Stomach (tissue), 9 donors: ENCODE data around the gene ATP6AP2. TPM values are rescaled to one million over a fixed set of nuclear protein-coding genes. Genes with fewer than 3 reads are reported as not detected.
"Not testable (repeated sequence)": the region's sequence is repeated elsewhere in the genome, so short reads cannot be mapped to it uniquely, and the experiment has no call there.

Source experiments
- DNase-seq, 2 donors: peaks; one replicate each; pipeline versions ENCODE4 v3.0.0 to v3.0.0-alpha.2; 2013 to 2019
- H3K27ac ChIP-seq, 5 donors: fragments of 200-600 bp in 4 of 5; sonication (generic) in 4 of 5; one replicate each; pipeline ENCODE4 v1.5.1; 2013 to 2019; ENCODE audit warnings: mild to moderate bottlenecking in 1 of 5, moderate library complexity in 1 of 5
- H3K27me3 ChIP-seq, 3 donors: fragments of 200-600 bp; sonication (generic); one replicate each; pipeline ENCODE4 v1.5.1; 2017 to 2019; ENCODE audit warnings: mixed run types in 1 of 3
- H3K36me3 ChIP-seq, 4 donors: fragments of 200-600 bp; sonication (generic); 1 replicate in 3 of 4; 2 replicates in 1 of 4; pipeline ENCODE4 v1.5.1; 2016 to 2019
- H3K4me1 ChIP-seq, 4 donors: fragments of 200-600 bp; sonication (generic); one replicate each; pipeline ENCODE4 v1.5.1; 2016 to 2019
- H3K4me3 ChIP-seq, 4 donors: fragments of 200-600 bp; sonication (generic) in 3 of 4; one replicate each; pipeline ENCODE4 v1.5.1; 2016 to 2019; ENCODE audit warnings: mild to moderate bottlenecking in 1 of 4
- H3K9me3 ChIP-seq, 4 donors: fragments of 200-600 bp; sonication (generic); one replicate each; pipeline ENCODE4 v1.5.1; 2016 to 2019
- EP300 ChIP-seq: sonication (generic); formaldehyde crosslinking; IDR thresholded peaks from one replicate; pipeline ENCODE4 v1.6.1; 2017; ENCODE audit warnings: antibody characterized with exemption
- POLR2A ChIP-seq, 4 donors: fragments of 450-650 bp; IDR thresholded peaks; one replicate each; pipeline ENCODE4 v1.6.1; 2016; ENCODE audit warnings: antibody characterized with exemption in 4 of 4, control low read depth in 2 of 4, mild to moderate bottlenecking in 1 of 4, moderate library complexity in 1 of 4
- POLR2AphosphoS5 ChIP-seq, 3 donors: sonication (generic); formaldehyde crosslinking; IDR thresholded peaks; one replicate each; pipeline ENCODE4 v1.6.1; 2016; ENCODE audit warnings: antibody characterized with exemption in 3 of 3
- WGBS, 5 donors: extraction: QIAGEN DNeasy Blood & Tissue Kit in 3 of 5; methylation state at CpG; one replicate each; pipeline versions ENCODE4 v1.1.5 to v1.1.7; 2013 to 2018; 5-methylcytosine and 5-hydroxymethylcytosine counted together
- intact Hi-C: fragments of 100-400 bp; cut with DNase I; formaldehyde crosslinking; loops from one replicate; pipeline ENCODE4 v1.15.1; 2023; ENCODE audit warnings: low total_unique reads
- polyA plus RNA-seq, 3 donors: library from polyadenylated mRNA; stranded (reverse); fragments of 200-250 nt; gene quantifications; one replicate each; pipeline ENCODE4 v1.2.3, GENCODE V29; 2013
- total RNA-seq, 5 donors: library from RNA; depleted of rRNA; stranded (reverse); fragments of >200 nt; gene quantifications; one replicate each; pipeline versions ENCODE4 v1.1.0 to v1.2.3, GENCODE V29; 2014 to 2016
- TF ChIP-seq, protein P1 (sequence below), 7 experiments: fragments of 450-650 bp in 4 of 7; fragments of 200-600 bp in 3 of 7; sonication (generic) in 3 of 7; IDR thresholded peaks; one replicate each; pipeline ENCODE4 v1.5.1; 2016 to 2019; ENCODE audit warnings: antibody characterized with exemption in 7 of 7, control low read depth in 2 of 7, mild to moderate bottlenecking in 1 of 7
- donor health status: healthy with polysubstance abuse.
- donor health status: Bipolar disorder and iron deficiency.
- donor health status: healthy.

Gene ATP6AP2
- total and polyA plus RNA-seq, 8 donors, result 10.4 to 216 (median 58.9) TPM

DNA sequence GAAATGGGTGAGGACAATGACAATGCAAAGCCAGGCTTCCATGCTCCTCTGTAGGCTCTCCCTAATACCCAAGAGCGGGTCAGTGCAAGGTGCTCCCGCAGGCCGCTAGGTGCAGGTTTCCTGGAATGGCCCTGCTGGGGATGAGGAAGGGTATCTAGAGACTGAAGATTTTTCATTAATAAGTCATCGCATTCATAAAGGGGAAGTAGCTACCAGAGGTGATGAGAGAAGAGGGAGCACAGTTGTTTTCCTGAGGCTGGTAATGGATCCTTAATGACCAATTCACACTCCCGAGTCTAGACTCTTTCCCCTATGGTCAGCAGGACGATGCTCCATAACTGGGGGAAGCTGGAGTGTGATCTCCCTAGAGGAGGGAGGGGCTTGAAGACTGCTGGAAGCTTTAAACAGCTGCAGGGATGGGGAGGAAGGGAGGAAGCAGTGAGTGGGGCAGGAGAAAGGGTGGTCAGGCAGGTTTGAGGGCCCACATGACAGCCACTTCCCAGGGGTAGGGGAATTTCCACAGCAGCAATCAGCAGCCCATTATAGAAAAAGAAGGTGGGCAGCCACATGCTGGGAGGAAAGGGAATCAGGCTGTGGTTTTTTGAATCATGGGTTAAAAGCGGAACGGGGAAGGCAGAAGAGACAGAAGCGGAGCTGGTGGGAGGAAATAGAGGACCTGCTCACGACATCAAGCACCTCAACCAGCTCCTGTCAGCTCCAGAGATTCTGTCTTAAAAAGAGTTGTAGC lies 10.2 kb upstream of the ATP6AP2 start:
- Histone ChIP-seq H3K36me3 (no peaks in the 10 kb centered on the region), H3K9me3 (no peaks in the 10 kb centered on the region), H3K4me3 (no peak overlapping the region), H3K27me3 (peaks cover 0 to 9% (median 0%) of the 10 kb centered on the region in 3 donors), H3K27ac (no peak overlapping the region), H3K4me1 (no peaks in the 10 kb centered on the region)
- WGBS, 5 donors, result 62 to 71% (median 68%) methylated on average over 10 of the region's 10 CpGs
- TF ChIP-seq POLR2A (IDR thresholded peaks at IDR 0.05) (no peak), EP300 (no peak), POLR2AphosphoS5 (IDR thresholded peaks at IDR 0.05) (no peak)
- TF ChIP-seq, protein P1, sequence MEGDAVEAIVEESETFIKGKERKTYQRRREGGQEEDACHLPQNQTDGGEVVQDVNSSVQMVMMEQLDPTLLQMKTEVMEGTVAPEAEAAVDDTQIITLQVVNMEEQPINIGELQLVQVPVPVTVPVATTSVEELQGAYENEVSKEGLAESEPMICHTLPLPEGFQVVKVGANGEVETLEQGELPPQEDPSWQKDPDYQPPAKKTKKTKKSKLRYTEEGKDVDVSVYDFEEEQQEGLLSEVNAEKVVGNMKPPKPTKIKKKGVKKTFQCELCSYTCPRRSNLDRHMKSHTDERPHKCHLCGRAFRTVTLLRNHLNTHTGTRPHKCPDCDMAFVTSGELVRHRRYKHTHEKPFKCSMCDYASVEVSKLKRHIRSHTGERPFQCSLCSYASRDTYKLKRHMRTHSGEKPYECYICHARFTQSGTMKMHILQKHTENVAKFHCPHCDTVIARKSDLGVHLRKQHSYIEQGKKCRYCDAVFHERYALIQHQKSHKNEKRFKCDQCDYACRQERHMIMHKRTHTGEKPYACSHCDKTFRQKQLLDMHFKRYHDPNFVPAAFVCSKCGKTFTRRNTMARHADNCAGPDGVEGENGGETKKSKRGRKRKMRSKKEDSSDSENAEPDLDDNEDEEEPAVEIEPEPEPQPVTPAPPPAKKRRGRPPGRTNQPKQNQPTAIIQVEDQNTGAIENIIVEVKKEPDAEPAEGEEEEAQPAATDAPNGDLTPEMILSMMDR (IDR thresholded peaks at IDR 0.05), result no peak
- intact Hi-C loops, result no loop called here
- DNase-seq, result peak in 1 of 2 donors; percentile 14

DNA sequence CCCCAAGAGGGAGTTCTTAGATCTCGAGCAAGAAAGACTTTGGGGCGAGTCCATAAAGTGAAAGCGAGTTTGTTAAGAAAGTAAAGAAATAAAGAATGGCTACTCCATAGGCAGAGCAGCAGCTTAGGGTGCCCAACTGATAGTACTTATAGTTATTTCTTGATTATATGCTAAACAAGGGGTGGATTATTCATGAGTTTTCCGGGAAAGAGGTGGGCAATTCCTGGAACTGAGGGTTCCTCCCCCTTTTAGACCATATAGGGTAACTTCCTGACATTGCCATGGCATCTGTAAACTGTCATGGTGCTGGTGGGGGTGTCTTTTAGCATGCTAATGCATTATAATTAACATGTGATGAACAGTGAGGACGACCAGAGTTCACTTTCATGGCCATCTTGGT lies 9.6 kb upstream of the ATP6AP2 start:
- H3K27me3 ChIP-seq, DNase-seq, H3K36me3 ChIP-seq, H3K4me3 ChIP-seq, intact Hi-C loops, H3K27ac ChIP-seq, H3K4me1 ChIP-seq, H3K9me3 ChIP-seq: not testable (repeated sequence)
- 62 to 85% (median 73%) methylated on average over 4 to 5 of the region's 5 CpGs for WGBS, 5 donors

DNA sequence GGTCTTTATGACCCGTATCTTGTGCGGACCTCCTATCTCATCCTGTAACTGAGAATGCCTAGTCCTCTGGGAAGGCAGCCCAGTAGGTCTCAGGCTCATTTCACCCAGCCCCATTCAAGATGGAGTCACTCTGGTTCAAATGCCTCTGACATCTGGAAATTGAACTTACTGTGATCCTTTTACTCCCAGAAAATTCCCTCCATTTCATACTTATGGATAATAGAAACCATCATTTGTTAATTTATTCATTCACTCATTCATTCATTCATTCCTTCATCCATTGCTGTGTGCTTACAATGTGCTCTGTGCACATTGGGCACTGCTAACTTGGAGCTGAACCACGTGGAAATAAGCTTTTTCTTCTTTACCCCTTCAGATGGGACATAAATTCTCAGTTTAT lies 9.2 kb upstream of the ATP6AP2 start:
- intact Hi-C loops, result no loop called here

DNA sequence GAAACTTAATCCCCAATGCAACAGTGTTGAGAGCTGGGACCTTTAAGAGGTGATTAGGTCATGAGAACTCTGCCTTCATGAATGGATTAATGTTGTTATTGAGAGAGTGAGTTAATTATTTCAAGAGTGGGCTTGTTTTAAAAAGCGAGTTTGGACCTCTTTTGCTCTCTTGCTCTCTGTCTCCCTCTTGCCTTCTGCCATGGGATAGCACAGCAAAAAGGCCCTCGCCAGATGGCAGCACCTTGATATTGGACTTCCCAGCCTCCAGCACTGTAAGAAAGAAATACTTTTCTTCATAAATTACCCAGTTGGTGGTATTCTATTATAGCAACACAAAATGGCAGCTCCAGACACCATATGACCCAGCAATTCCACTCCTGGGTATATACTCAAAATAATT lies 7.0 kb upstream of the ATP6AP2 start:
- no peak overlapping the region for H3K4me3 ChIP-seq
- no peak overlapping the region for H3K27ac ChIP-seq
- intact Hi-C loops, result no loop called here
- H3K9me3 ChIP-seq, result no peaks in the 10 kb centered on the region
- H3K36me3 ChIP-seq, result no peaks in the 10 kb centered on the region
- no peaks in the 10 kb centered on the region for H3K4me1 ChIP-seq
- no peaks in the 10 kb centered on the region for H3K27me3 ChIP-seq
- 50 to 73% (median 55%) methylated on average over 2 of the region's 2 CpGs for WGBS, 5 donors
- DNase-seq, result no peak
- TF ChIP-seq, protein P1 (IDR thresholded peaks at IDR 0.05), result no peak
- no peak for TF ChIP-seq POLR2AphosphoS5 (IDR thresholded peaks at IDR 0.05)
- no peak for TF ChIP-seq EP300
- TF ChIP-seq POLR2A (IDR thresholded peaks at IDR 0.05), result no peak

More for the DNA sequence above, 9.2 kb upstream of the ATP6AP2 start:
- Histone ChIP-seq H3K36me3 (no peaks in the 10 kb centered on the region), H3K4me3 (no peak overlapping the region), H3K27me3 (peaks cover 0 to 9% (median 0%) of the 10 kb centered on the region in 3 donors), H3K27ac (no peak overlapping the region), H3K4me1 (no peaks in the 10 kb centered on the region), H3K9me3 (no peaks in the 10 kb centered on the region)
- TF ChIP-seq POLR2A (IDR thresholded peaks at IDR 0.05) (no peak), POLR2AphosphoS5 (IDR thresholded peaks at IDR 0.05) (no peak), EP300 (no peak)
- TF ChIP-seq, protein P1 (IDR thresholded peaks at IDR 0.05), result no peak
- no peak for DNase-seq
- WGBS, 5 donors, result 48 to 63% (median 59%) methylated on average over 3 of the region's 3 CpGs

DNA sequence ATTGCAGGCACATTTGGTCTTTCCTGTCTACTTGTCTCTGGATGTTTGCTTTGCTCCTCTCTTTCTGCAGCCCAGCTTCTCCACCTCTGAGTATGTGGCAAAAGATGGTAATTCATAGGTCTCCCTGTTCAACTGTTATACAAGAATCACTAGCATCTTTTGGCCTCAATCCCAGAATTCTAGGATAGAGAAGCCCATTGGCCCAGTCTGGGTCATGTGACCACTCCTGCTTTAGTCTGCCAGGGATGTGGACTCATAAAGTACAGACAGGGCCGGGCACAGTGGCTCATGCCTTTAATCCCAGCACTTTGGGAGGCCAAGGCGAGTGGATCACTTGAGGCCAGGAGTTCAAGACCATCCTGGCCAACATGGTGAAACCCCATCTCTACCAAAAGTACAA lies 5.4 kb upstream of the ATP6AP2 start:
- H3K36me3 ChIP-seq, H3K9me3 ChIP-seq, DNase-seq, intact Hi-C loops, H3K4me3 ChIP-seq, H3K27me3 ChIP-seq, H3K27ac ChIP-seq, H3K4me1 ChIP-seq: not testable (repeated sequence)
- 45 to 79% (median 71%) methylated on average over 2 of the region's 2 CpGs for WGBS, 5 donors
